ENCODE data around the gene NFAT5.

NFAT5 gene

DNA sequence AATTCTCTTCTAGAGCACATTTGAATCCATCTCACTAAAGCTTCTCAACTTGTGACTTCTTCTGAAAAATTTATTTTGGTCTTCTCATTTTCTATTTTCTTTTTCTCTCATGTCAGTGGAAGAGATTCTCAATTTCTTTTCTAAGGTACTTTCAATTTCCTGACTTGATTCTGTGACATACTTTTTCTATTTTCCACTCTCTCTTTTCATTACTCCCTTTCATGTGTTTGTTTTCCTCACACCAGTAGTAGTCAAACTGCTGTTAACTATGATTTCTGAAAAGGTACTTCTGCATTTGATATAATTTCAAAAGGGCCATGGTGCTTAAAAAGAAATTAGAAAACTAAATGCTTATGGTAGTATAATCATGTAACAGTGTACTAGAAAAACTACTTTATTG lies 41.9 kb downstream of the NFAT5 start:
- Histone ChIP-seq H3K4me3 (ENCODE audit: low read length) (no peak overlapping the region), H2AFZ (ENCODE audit: low read depth, low read length) (no peak overlapping the region), H3K9ac (ENCODE audit: low read length) (no peak overlapping the region), H3K27ac (ENCODE audit: low read length) (no peak overlapping the region), H3K79me2 (ENCODE audit: low read length) (peaks cover 99% of the 10 kb centered on the region), H3K9me3 (ENCODE audit: insufficient read depth, low read length) (no peaks in the 10 kb centered on the region), H3K27me3 (ENCODE audit: low read depth, low read length) (no peaks in the 10 kb centered on the region), H3K36me3 (replicated peaks; ENCODE audit: low read depth, low read length) (peaks cover 16% of the 10 kb centered on the region), H3K4me1 (ENCODE audit: low read length) (peaks cover 12% of the 10 kb centered on the region), H3K4me2 (ENCODE audit: low read length) (no peak overlapping the region), H4K20me1 (ENCODE audit: insufficient read depth, low read length) (peaks cover 84% of the 10 kb centered on the region)
- TF ChIP-seq EZH2phosphoT487 (IDR thresholded peaks at IDR 0.05; ENCODE audit: low read depth) = no peak
- TF ChIP-seq, protein P1, sequence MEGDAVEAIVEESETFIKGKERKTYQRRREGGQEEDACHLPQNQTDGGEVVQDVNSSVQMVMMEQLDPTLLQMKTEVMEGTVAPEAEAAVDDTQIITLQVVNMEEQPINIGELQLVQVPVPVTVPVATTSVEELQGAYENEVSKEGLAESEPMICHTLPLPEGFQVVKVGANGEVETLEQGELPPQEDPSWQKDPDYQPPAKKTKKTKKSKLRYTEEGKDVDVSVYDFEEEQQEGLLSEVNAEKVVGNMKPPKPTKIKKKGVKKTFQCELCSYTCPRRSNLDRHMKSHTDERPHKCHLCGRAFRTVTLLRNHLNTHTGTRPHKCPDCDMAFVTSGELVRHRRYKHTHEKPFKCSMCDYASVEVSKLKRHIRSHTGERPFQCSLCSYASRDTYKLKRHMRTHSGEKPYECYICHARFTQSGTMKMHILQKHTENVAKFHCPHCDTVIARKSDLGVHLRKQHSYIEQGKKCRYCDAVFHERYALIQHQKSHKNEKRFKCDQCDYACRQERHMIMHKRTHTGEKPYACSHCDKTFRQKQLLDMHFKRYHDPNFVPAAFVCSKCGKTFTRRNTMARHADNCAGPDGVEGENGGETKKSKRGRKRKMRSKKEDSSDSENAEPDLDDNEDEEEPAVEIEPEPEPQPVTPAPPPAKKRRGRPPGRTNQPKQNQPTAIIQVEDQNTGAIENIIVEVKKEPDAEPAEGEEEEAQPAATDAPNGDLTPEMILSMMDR (IDR thresholded peaks at IDR 0.05; ENCODE audit: low read depth, low read length) = no peak

DNA sequence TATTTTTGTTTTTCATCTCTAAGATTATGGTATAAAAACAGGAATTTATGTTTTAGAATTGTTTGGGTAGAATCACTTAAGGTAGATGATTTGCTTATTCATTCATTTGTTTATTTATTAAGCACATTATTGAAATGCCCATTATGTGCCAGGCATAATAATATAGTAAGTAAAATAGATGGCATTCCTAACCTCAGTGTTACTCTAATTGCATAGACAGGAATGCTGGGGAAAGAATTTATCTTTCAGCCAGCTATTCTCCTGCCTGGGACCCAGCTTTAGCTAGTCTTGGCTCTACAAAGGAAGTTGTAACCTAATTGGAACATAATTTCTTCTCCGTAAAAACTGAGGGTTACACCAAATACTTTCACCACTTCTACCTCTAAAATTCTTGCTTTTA lies 44.6 kb downstream of the NFAT5 start:
- H3K79me2 ChIP-seq (ENCODE audit: low read length) = peaks cover 99% of the 10 kb centered on the region
- H3K4me1 ChIP-seq (ENCODE audit: low read length) = peaks cover 25% of the 10 kb centered on the region
- H3K9me3 ChIP-seq (ENCODE audit: insufficient read depth, low read length) = no peaks in the 10 kb centered on the region
- H3K27ac ChIP-seq (ENCODE audit: low read length) = no peak overlapping the region
- H3K4me2 ChIP-seq (ENCODE audit: low read length) = no peak overlapping the region
- H3K36me3 ChIP-seq (replicated peaks; ENCODE audit: low read depth, low read length) = peaks cover 10% of the 10 kb centered on the region
- no peak overlapping the region for H2AFZ ChIP-seq (ENCODE audit: low read depth, low read length)
- peaks cover 86% of the 10 kb centered on the region for H4K20me1 ChIP-seq (ENCODE audit: insufficient read depth, low read length)
- no peak overlapping the region for H3K4me3 ChIP-seq (ENCODE audit: low read length)
- H3K27me3 ChIP-seq (ENCODE audit: low read depth, low read length) = no peaks in the 10 kb centered on the region
- no peak overlapping the region for H3K9ac ChIP-seq (ENCODE audit: low read length)
- TF ChIP-seq EZH2phosphoT487 (IDR thresholded peaks at IDR 0.05; ENCODE audit: low read depth) = no peak
- TF ChIP-seq, protein P1 (IDR thresholded peaks at IDR 0.05; ENCODE audit: low read depth, low read length) = no peak

DNA sequence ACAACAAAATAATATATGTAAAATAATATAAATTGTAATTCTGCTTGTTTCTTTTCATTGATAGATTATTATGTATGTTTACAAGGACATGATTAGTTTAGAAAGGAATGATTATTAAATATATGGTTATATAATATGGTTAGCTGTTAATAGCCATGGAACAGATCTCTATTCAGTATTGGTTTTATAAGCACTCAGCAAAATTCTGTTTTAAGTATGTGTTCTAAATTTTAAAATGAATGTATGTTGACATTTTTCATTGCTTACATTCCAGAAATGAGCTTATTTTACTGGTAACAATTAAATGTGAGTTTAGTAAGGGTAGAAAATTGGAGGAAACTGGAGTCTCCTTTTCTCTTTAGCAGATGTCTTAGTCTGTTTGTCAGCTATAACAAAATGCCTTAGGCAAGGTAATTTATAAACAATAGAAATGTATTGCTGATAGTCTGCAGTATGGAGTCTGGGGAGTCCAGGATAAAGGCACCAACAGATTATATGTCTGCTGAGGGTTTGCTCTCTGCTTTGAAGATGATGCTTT lies 45.4 kb downstream of the NFAT5 start:
- Histone ChIP-seq H3K27me3 (ENCODE audit: low read depth, low read length) (no peaks in the 10 kb centered on the region), H3K9ac (ENCODE audit: low read length) (no peak overlapping the region), H3K36me3 (replicated peaks; ENCODE audit: low read depth, low read length) (peaks cover 15% of the 10 kb centered on the region), H3K79me2 (ENCODE audit: low read length) (peaks cover 99% of the 10 kb centered on the region), H2AFZ (ENCODE audit: low read depth, low read length) (no peak overlapping the region), H4K20me1 (ENCODE audit: insufficient read depth, low read length) (peaks cover 88% of the 10 kb centered on the region), H3K27ac (ENCODE audit: low read length) (no peak overlapping the region), H3K4me3 (ENCODE audit: low read length) (no peak overlapping the region), H3K9me3 (ENCODE audit: insufficient read depth, low read length) (no peaks in the 10 kb centered on the region), H3K4me1 (ENCODE audit: low read length) (peaks cover 25% of the 10 kb centered on the region), H3K4me2 (ENCODE audit: low read length) (no peak overlapping the region)
- no peak for TF ChIP-seq EZH2phosphoT487 (IDR thresholded peaks at IDR 0.05; ENCODE audit: low read depth)
- TF ChIP-seq, protein P1 (IDR thresholded peaks at IDR 0.05; ENCODE audit: low read depth, low read length) = no peak

DNA sequence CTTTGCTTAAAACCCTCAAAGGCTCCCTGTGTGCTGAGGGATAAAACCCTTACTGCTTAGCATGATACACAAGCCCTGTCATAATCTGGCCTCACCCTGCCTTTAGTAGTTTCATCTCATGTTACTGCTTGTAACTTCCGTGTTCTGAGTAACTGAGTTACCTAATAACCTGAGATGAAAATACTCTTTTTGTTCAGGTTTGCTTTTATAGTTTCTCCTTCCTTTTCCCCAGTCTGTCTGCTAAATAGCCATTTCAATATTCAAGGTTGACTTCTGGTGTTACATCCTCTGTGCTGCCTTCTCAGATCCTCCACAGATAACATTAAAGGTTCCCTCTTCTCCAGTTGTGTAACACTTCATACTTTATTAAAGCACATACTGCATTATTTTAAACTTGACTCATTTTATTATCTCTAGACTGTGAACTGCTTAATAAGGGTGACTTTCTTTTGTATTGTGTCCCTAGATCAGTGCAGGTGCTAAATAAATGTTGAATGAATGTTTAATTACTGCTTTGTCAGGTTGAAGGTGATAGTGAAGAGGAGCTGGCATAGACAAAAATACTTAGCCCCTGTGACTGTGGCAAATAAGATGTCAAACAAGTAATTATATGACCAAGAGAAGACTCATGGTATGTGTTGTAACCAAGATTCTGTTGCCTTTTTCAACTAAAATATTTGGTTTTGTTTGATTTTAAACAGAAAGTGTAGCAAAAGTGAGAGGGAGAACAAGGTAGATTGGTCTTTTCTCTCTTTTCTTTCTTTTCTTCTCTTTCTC lies 47.8 kb downstream of the NFAT5 start:
- Histone ChIP-seq H4K20me1 (ENCODE audit: insufficient read depth, low read length) (peaks cover 83% of the 10 kb centered on the region), H3K79me2 (ENCODE audit: low read length) (peaks cover 97% of the 10 kb centered on the region), H3K27me3 (ENCODE audit: low read depth, low read length) (no peaks in the 10 kb centered on the region), H3K4me3 (ENCODE audit: low read length) (0 out of 2 replicates have a peak overlapping the region, but pooled peaks have one; percentile 10), H3K36me3 (replicated peaks; ENCODE audit: low read depth, low read length) (peaks cover 8% of the 10 kb centered on the region), H3K9ac (ENCODE audit: low read length) (peak overlapping the region; percentile 16; the same call in 1 of the 2 replicates), H3K4me2 (ENCODE audit: low read length) (peak overlapping the region; percentile 63), H3K4me1 (ENCODE audit: low read length) (peaks cover 25% of the 10 kb centered on the region), H2AFZ (ENCODE audit: low read depth, low read length) (no peak overlapping the region), H3K9me3 (ENCODE audit: insufficient read depth, low read length) (no peaks in the 10 kb centered on the region), H3K27ac (ENCODE audit: low read length) (peak overlapping the region; percentile 69)
- TF ChIP-seq, protein P1 (IDR thresholded peaks at IDR 0.05; ENCODE audit: low read depth, low read length) = no peak
- TF ChIP-seq EZH2phosphoT487 (IDR thresholded peaks at IDR 0.05; ENCODE audit: low read depth) = no peak
